Caco-2 (cell line): ENCODE data around the gene AGPAT3. TPM values are rescaled to one million over a fixed set of nuclear protein-coding genes. Genes with fewer than 3 reads are reported as not detected.
A peak's percentile ranks its signal among the peaks of the same experiment; 100 is the strongest.

Experiments
- BruUV-seq: library from RNA; stranded (reverse); fragments of 400-500 nt; replicated peaks from 2 replicates; lab custom pipeline; 2021; lab: Mats Ljungman, UMichigan
- CTCF ChIA-PET: fragments of 300-600 bp; sonication (Branson Sonifier 250); formaldehyde crosslinking; loops from one replicate; lab custom pipeline; 2022; ENCODE audit warnings: antibody characterized with exemption; lab: Charles Lee
- POLR2A ChIA-PET: fragments of 300-600 bp; sonication (Branson Sonifier 250); formaldehyde crosslinking; loops from one replicate; lab custom pipeline; 2022; ENCODE audit warnings: antibody characterized with exemption; lab: Charles Lee
- DNase-seq, 2 experiments: peaks; one replicate each; pipeline versions ENCODE4 v3.0.0 to v3.0.0-alpha.2; 2020 to 2022
- H3K27me3 ChIP-seq: replicated peaks from 2 replicates; pipeline ENCODE4 v1.6.0; 2011; ENCODE audit warnings: low read length; ENCODE audit not compliant: control insufficient read depth, insufficient read depth
- H3K36me3 ChIP-seq: 2 replicates; pipeline ENCODE4 v1.5.1; 2011; ENCODE audit warnings: low read length; ENCODE audit not compliant: control insufficient read depth, insufficient read depth
- H3K4me1 ChIP-seq: fragments of 250-450 bp; sonication (Bioruptor Pico); 2 replicates; pipeline ENCODE4 v1.5.1; 2020; ENCODE audit warnings: mild to moderate bottlenecking
- H3K4me3 ChIP-seq: 2 replicates; pipeline ENCODE4 v1.5.1; 2011; ENCODE audit warnings: low read depth, mild to moderate bottlenecking, control low read depth, low read length
- H3K9me3 ChIP-seq: fragments of 250-450 bp; sonication (Bioruptor Pico); 2 replicates; pipeline ENCODE4 v1.5.1; 2020; ENCODE audit warnings: mild to moderate bottlenecking, moderate library complexity
- H3K27ac Mint-ChIP-seq: one replicate; pipeline ENCODE4 v1.8.0; 2022; ENCODE audit warnings: mixed read lengths; ENCODE audit not compliant: unreplicated experiment
- H3K27me3 Mint-ChIP-seq: one replicate; pipeline ENCODE4 v1.8.0; 2022; ENCODE audit warnings: mixed read lengths; ENCODE audit not compliant: insufficient read depth, unreplicated experiment
- H3K36me3 Mint-ChIP-seq: one replicate; pipeline ENCODE4 v1.8.0; 2022; ENCODE audit warnings: mild to moderate bottlenecking, mixed read lengths; ENCODE audit not compliant: insufficient read depth, unreplicated experiment
- H3K4me1 Mint-ChIP-seq: one replicate; pipeline ENCODE4 v1.8.0; 2022; ENCODE audit warnings: low read depth, mixed read lengths; ENCODE audit not compliant: unreplicated experiment
- H3K4me3 Mint-ChIP-seq: one replicate; pipeline ENCODE4 v1.8.0; 2022; ENCODE audit warnings: mild to moderate bottlenecking, moderate library complexity, mixed read lengths; ENCODE audit not compliant: unreplicated experiment
- H3K9me3 Mint-ChIP-seq: one replicate; pipeline ENCODE4 v1.8.0; 2022; ENCODE audit warnings: mixed read lengths; ENCODE audit not compliant: unreplicated experiment
- CTCF ChIP-seq, 2 experiments: fragments of 200-600 bp in 1 of 2; IDR thresholded peaks; 1 replicate in 1 of 2; 2 replicates in 1 of 2; pipeline versions ENCODE4 v1.5.1 to v1.8.0; 2011 to 2022; ENCODE audit warnings: antibody characterized with exemption in 1 of 2, control low read depth in 1 of 2, inconsistent platforms in 1 of 2, low read depth in 1 of 2, low read length in 1 of 2, mild to moderate bottlenecking in 1 of 2, moderate library complexity in 1 of 2; ENCODE audit not compliant: insufficient read depth in 1 of 2, severe bottlenecking in 1 of 2, unreplicated experiment in 1 of 2
- intact Hi-C: fragments of 100-400 bp; cut with micrococcal nuclease; formaldehyde crosslinking; loops from one replicate; pipeline ENCODE4 v1.10.0; 2022; ENCODE audit not compliant: unreplicated experiment
- total RNA-seq: library from RNA; stranded (reverse); gene quantifications from 2 replicates; pipeline ENCODE4 v1.2.3, GENCODE V29; 2022

AGPAT3 gene
- total RNA-seq, 1 experiment from 2014 or later, result 61.8 TPM

- ChIA-PET CTCF (no interaction called here), POLR2A (no interaction called here)
- DNase-seq, result no peak
- Histone ChIP-seq H3K4me1 (no peaks in the 10 kb centered on the region; the same call in 1 of the 2 replicates), H3K36me3 (no peaks in the 10 kb centered on the region), H3K4me3 (no peak overlapping the region), H3K9me3 (no peaks in the 10 kb centered on the region), H3K27me3 (no peaks in the 10 kb centered on the region)
- H3K27me3 Mint-ChIP-seq, result no peaks in the 10 kb centered on the region
- TF ChIP-seq CTCF (IDR thresholded peaks at IDR 0.05; ENCODE audit: insufficient read depth in 1 of 2, low read depth in 1 of 2, low read length in 1 of 2, severe bottlenecking in 1 of 2, unreplicated experiment in 1 of 2), result no peak
- H3K9me3 Mint-ChIP-seq, result no peaks in the 10 kb centered on the region
- H3K27ac Mint-ChIP-seq, result no peak overlapping the region
- BruUV-seq, result no TSS peak
- intact Hi-C loops, result no loop called here
- H3K4me1 Mint-ChIP-seq, result no peaks in the 10 kb centered on the region
- H3K36me3 Mint-ChIP-seq, result peaks cover 5% of the 10 kb centered on the region
- no peak overlapping the region for H3K4me3 Mint-ChIP-seq
These were observed 126.5 kb downstream of the AGPAT3 start for GRCh38 chr21:43991447-43991991.

DNA sequence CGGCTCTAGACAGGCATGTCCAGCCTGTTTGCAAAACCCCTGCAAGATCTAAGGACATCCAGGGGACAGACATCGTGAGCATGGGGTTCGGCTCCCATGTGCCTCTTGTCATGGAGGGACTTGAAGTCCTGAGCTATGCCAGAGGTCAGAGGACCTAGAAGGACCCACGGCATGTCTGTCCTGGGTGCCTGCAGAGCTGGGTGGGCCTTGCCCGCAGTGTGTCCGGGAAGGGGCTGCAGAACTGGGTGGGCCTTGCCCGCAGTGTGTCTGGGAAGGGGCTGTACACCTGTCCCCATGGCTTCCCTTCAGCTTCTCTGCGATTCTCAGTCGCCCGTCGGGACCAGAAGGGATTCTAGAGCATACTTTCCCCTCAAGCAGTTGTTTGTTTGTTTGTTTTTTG, 127.1 kb downstream of the AGPAT3 start:
- H3K27me3 Mint-ChIP-seq, result no peaks in the 10 kb centered on the region
- Histone ChIP-seq H3K4me3 (no peak overlapping the region), H3K4me1 (no peaks in the 10 kb centered on the region; the same call in 1 of the 2 replicates), H3K9me3 (no peaks in the 10 kb centered on the region), H3K36me3 (no peaks in the 10 kb centered on the region), H3K27me3 (no peaks in the 10 kb centered on the region)
- H3K4me1 Mint-ChIP-seq, result no peaks in the 10 kb centered on the region
- TF ChIP-seq CTCF (IDR thresholded peaks at IDR 0.05; ENCODE audit: insufficient read depth in 1 of 2, low read depth in 1 of 2, low read length in 1 of 2, severe bottlenecking in 1 of 2, unreplicated experiment in 1 of 2), result no peak
- no peak for DNase-seq
- no TSS peak for BruUV-seq
- intact Hi-C loops, result no loop called here
- ChIA-PET CTCF (no interaction called here), POLR2A (no interaction called here)
- H3K27ac Mint-ChIP-seq, result no peak overlapping the region
- H3K9me3 Mint-ChIP-seq, result no peaks in the 10 kb centered on the region
- peaks cover 5% of the 10 kb centered on the region for H3K36me3 Mint-ChIP-seq
- H3K4me3 Mint-ChIP-seq, result no peak overlapping the region

- H3K4me3 Mint-ChIP-seq, result no peak overlapping the region
- H3K27ac Mint-ChIP-seq, result no peak overlapping the region
- no peaks in the 10 kb centered on the region for H3K27me3 Mint-ChIP-seq
- ChIA-PET CTCF (no interaction called here), POLR2A (no interaction called here)
- H3K9me3 Mint-ChIP-seq, result no peaks in the 10 kb centered on the region
- peaks cover 5% of the 10 kb centered on the region for H3K36me3 Mint-ChIP-seq
- H3K9me3 ChIP-seq, result no peaks in the 10 kb centered on the region
- H3K4me1 Mint-ChIP-seq, result no peaks in the 10 kb centered on the region
- TF ChIP-seq CTCF (IDR thresholded peaks at IDR 0.05; ENCODE audit: insufficient read depth in 1 of 2, low read depth in 1 of 2, low read length in 1 of 2, severe bottlenecking in 1 of 2, unreplicated experiment in 1 of 2), result no peak
- H3K36me3 ChIP-seq, result no peaks in the 10 kb centered on the region
- no peaks in the 10 kb centered on the region; the same call in 1 of the 2 replicates for H3K4me1 ChIP-seq
- H3K4me3 ChIP-seq, result no peak overlapping the region
- intact Hi-C loops, result no loop called here
- H3K27me3 ChIP-seq, result no peaks in the 10 kb centered on the region
- DNase-seq, result peak in 1 of 2 experiments; percentile 19
- no TSS peak for BruUV-seq
These were observed 128.5 kb downstream of the AGPAT3 start for GRCh38 chr21:43993420-43993934.
